ENCODE results near the gene TMEM269.

Gene TMEM269

GRCh38 chr1:42788021-42788420 lies 3.2 kb downstream of the TMEM269 start:
- CTCF ChIA-PET: interaction anchor here (1.3 kb wide), 1 partner anchor 75 kb away, joined by 3 read pairs; no protein-coding TSS in a partner anchor
- no peak for DNase-seq (ENCODE audit: low spot score)
- POLR2A ChIA-PET (ENCODE audit: low non-redundant PET): no interaction called here
- TF ChIP-seq, protein P1, sequence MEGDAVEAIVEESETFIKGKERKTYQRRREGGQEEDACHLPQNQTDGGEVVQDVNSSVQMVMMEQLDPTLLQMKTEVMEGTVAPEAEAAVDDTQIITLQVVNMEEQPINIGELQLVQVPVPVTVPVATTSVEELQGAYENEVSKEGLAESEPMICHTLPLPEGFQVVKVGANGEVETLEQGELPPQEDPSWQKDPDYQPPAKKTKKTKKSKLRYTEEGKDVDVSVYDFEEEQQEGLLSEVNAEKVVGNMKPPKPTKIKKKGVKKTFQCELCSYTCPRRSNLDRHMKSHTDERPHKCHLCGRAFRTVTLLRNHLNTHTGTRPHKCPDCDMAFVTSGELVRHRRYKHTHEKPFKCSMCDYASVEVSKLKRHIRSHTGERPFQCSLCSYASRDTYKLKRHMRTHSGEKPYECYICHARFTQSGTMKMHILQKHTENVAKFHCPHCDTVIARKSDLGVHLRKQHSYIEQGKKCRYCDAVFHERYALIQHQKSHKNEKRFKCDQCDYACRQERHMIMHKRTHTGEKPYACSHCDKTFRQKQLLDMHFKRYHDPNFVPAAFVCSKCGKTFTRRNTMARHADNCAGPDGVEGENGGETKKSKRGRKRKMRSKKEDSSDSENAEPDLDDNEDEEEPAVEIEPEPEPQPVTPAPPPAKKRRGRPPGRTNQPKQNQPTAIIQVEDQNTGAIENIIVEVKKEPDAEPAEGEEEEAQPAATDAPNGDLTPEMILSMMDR (conservative IDR thresholded peaks at IDR 0.05; ENCODE audit: low read depth): no peak
- no peak overlapping the region for H3K27ac ChIP-seq

- H3K27ac ChIP-seq: no peak overlapping the region
- TF ChIP-seq, protein P1 (conservative IDR thresholded peaks at IDR 0.05; ENCODE audit: low read depth): no peak
- ChIA-PET CTCF (no interaction called here), POLR2A (ENCODE audit: low non-redundant PET) (no interaction called here)
- no peak for DNase-seq (ENCODE audit: low spot score)
Observed at GRCh38 chr1:42793824-42794223, 9.0 kb downstream of the TMEM269 start.

DNA sequence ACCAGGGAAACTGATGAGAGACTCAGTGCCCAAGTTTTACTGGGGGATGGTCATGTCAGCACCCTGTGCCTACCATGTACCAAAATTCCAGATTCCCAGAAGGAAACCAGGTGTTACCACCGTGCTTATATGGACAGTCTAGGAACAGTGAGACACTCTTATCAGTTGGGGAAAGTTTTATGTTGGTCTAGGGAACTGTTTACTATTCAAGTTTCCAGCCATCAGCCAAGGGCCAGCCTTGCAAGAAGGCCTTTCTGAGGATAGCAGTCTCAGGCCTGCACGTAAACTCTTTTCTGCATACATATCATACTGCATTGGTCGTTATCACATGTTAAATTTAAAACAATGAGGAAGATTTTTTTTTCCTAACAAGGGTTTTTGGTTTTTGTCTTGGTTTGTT lies 12.6 kb downstream of the TMEM269 start:
- H3K27ac ChIP-seq: no peak overlapping the region
- ChIA-PET CTCF (no interaction called here), POLR2A (ENCODE audit: low non-redundant PET) (no interaction called here)
- TF ChIP-seq, protein P1 (conservative IDR thresholded peaks at IDR 0.05; ENCODE audit: low read depth): no peak
- DNase-seq (ENCODE audit: low spot score): no peak

GRCh38 chr1:42797979-42798378 lies 13.2 kb downstream of the TMEM269 start:
- ChIA-PET CTCF (no interaction called here), POLR2A (ENCODE audit: low non-redundant PET) (no interaction called here)
- no peak overlapping the region for H3K27ac ChIP-seq
- TF ChIP-seq, protein P1 (conservative IDR thresholded peaks at IDR 0.05; ENCODE audit: low read depth): no peak
- DNase-seq (ENCODE audit: low spot score): no peak

DNA sequence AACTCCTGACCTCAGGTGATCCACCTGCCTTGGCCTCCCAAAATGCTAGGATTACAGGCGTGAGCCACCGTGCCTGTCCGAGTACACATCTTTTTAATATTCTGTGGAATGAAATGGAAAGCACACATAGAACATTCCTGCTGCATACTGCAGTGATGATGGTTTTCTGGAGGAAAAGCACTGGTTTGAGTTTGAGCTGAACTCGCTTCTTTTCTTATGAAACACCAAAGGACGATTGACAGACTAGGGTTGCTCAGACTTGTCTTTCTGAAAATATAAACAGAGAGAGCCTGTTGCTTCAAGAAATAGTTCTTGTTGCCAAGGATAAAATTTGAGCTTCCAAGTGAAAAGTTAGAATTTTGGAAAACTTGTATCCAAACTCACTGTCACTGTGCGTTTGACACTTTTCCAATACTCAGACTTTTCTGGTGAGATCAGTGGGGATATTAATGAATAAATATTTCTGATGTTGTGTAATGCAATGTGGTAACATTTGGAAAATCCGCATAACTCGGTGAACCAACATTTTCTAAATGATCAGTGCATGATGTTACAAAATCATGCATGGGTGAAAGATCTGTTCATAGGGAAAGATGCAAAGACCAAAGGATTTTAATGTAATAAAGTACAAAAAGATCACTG lies 17.2 kb downstream of the TMEM269 start:
- no peak for DNase-seq (ENCODE audit: low spot score)
- ChIA-PET CTCF (no interaction called here), POLR2A (ENCODE audit: low non-redundant PET) (no interaction called here)
- TF ChIP-seq, protein P1 (conservative IDR thresholded peaks at IDR 0.05; ENCODE audit: low read depth): no peak
- H3K27ac ChIP-seq: no peak overlapping the region

- no peak for DNase-seq (ENCODE audit: low spot score)
- TF ChIP-seq, protein P1 (conservative IDR thresholded peaks at IDR 0.05; ENCODE audit: low read depth): no peak
- CTCF ChIA-PET: interaction anchor here (0.5 kb wide), 1 partner anchor 9 kb away, joined by 3 read pairs; no protein-coding TSS in a partner anchor
- no peak overlapping the region for H3K27ac ChIP-seq
- POLR2A ChIA-PET (ENCODE audit: low non-redundant PET): no interaction called here
Observed at GRCh38 chr1:42806171-42806570, 21.4 kb downstream of the TMEM269 start.

Measured in RWPE1 (cell line).